DND-41 (cell line): ENCODE data around the gene PLEKHM3.

Experiments
- ATAC-seq: fragments of 200-7000 bp; cut with Tn5 transposase; 3 replicates; pipeline ENCODE4 v1.9.1; 2021; ENCODE audit warnings: low read depth; ENCODE audit not compliant: insufficient read depth
- DNase-seq: peaks from one replicate; pipeline ENCODE4 v3.0.0-alpha.2; 2020
- H2AFZ ChIP-seq: 2 replicates; pipeline ENCODE4 v1.6.0; 2012; ENCODE audit warnings: low read depth, low read length
- H3K27ac ChIP-seq: 2 replicates; pipeline ENCODE4 v1.5.1; 2012; ENCODE audit warnings: low read length, inconsistent platforms
- H3K27me3 ChIP-seq: fragments of 200-600 bp; sonication (generic); 2 replicates; pipeline ENCODE4 v1.6.0; 2012; ENCODE audit warnings: low read length, mild to moderate bottlenecking, inconsistent platforms; ENCODE audit not compliant: insufficient read depth, poor library complexity
- H3K36me3 ChIP-seq: 2 replicates; pipeline ENCODE4 v1.5.1; 2012; ENCODE audit warnings: low read length, inconsistent platforms; ENCODE audit not compliant: insufficient read depth
- H3K4me1 ChIP-seq: 2 replicates; pipeline ENCODE4 v1.5.1; 2012; ENCODE audit warnings: mild to moderate bottlenecking, low read length; ENCODE audit not compliant: insufficient read depth
- H3K4me2 ChIP-seq: 2 replicates; pipeline ENCODE4 v1.6.0; 2012; ENCODE audit warnings: mild to moderate bottlenecking, moderate library complexity, low read length, inconsistent platforms; ENCODE audit not compliant: insufficient read depth
- H3K4me3 ChIP-seq, 2 experiments: fragments of 200-600 bp in 1 of 2; shearing (Covaris generic) in 1 of 2; 2 replicates each; pipeline ENCODE4 v1.5.1; 2012 to 2016; ENCODE audit warnings: inconsistent platforms in 2 of 2, low read length in 2 of 2, mild to moderate bottlenecking in 2 of 2, low read depth in 1 of 2, moderate library complexity in 1 of 2
- H3K79me2 ChIP-seq: 2 replicates; pipeline ENCODE4 v1.6.0; 2012; ENCODE audit warnings: low read length, inconsistent platforms; ENCODE audit not compliant: insufficient read depth
- H3K9ac ChIP-seq: 2 replicates; pipeline ENCODE4 v1.6.0; 2012; ENCODE audit warnings: low read depth, mild to moderate bottlenecking, inconsistent platforms, low read length, moderate library complexity
- H3K9me3 ChIP-seq: 2 replicates; pipeline ENCODE4 v1.5.1; 2012; ENCODE audit warnings: low read length, moderate library complexity, mild to moderate bottlenecking, inconsistent platforms; ENCODE audit not compliant: insufficient read depth, severe bottlenecking
- H4K20me1 ChIP-seq: 2 replicates; pipeline ENCODE4 v1.6.0; 2012; ENCODE audit warnings: low read length; ENCODE audit not compliant: insufficient read depth
- CTCF ChIP-seq: IDR thresholded peaks from 2 replicates; pipeline ENCODE4 v1.5.1; 2012; ENCODE audit warnings: borderline replicate concordance, low read length, moderate library complexity, mild to moderate bottlenecking; ENCODE audit not compliant: poor library complexity, severe bottlenecking; ENCODE audit errors: extremely low read depth
- EZH2 ChIP-seq: IDR thresholded peaks from 3 replicates; pipeline ENCODE4 v1.6.1; 2012; ENCODE audit warnings: borderline replicate concordance, low read depth, mild to moderate bottlenecking, moderate library complexity, low read length, inconsistent platforms; ENCODE audit not compliant: severe bottlenecking

Gene PLEKHM3

DNA sequence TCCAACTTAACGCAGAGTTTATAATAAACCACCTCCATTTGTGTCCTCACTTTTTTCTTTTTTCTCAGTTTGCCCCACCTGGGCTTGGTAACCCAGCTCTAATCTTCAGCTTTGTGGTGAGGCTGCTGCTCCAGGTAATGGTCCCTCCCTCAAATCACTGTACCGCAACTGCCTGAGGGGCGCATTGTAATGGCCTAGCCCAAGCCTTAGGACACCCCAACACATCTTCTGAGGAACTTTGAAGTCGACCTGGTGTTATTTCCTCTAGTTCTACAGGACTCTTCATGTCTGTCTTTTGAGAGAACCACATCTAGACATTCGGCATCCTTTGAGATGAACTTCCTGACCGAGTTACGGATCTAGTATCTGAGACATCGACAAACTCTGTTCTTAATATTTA, 99.7 kb downstream of the PLEKHM3 start:
- no peak overlapping the region for H3K27ac ChIP-seq
- H3K27me3 ChIP-seq = no peaks in the 10 kb centered on the region
- H3K9ac ChIP-seq = no peak overlapping the region
- no peak overlapping the region for H2AFZ ChIP-seq
- H3K4me1 ChIP-seq = no peaks in the 10 kb centered on the region
- H3K4me3 ChIP-seq = no peak overlapping the region
- H3K4me2 ChIP-seq = no peak overlapping the region
- no peak for TF ChIP-seq EZH2
- no peak for TF ChIP-seq CTCF
- no peaks in the 10 kb centered on the region for H3K9me3 ChIP-seq
- DNase-seq = no peak
- H3K79me2 ChIP-seq = no peaks in the 10 kb centered on the region
- H4K20me1 ChIP-seq = no peaks in the 10 kb centered on the region; the same call in 1 of the 2 replicates
- peaks cover 6% of the 10 kb centered on the region; the same call in 1 of the 2 replicates for H3K36me3 ChIP-seq
- ATAC-seq = no peak

DNA sequence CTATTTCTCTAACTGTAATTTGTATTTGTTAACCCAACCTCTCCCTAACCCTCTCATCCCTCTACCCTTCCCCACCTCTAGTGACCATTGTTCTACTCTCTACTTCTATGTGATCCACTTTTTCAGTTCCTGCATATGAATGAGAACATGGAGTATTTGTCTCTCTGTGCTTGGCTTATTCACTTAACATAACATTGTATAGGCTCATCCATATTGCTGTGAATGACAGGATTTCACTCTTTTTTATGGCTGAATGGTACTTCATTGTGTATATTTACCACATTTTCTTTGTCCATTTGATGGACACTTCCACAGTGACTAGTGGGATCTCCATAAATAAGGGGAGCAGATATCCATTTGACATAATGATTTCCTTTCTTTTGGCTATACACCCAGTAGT, 103.7 kb downstream of the PLEKHM3 start:
- Histone ChIP-seq H4K20me1 (no peaks in the 10 kb centered on the region; the same call in 1 of the 2 replicates), H3K9ac (no peak overlapping the region), H3K4me1 (no peaks in the 10 kb centered on the region), H3K27me3 (no peaks in the 10 kb centered on the region), H3K4me3 (no peak overlapping the region), H3K27ac (no peak overlapping the region), H3K79me2 (no peaks in the 10 kb centered on the region), H3K4me2 (no peak overlapping the region), H2AFZ (no peak overlapping the region), H3K9me3 (no peaks in the 10 kb centered on the region), H3K36me3 (peaks cover 2% of the 10 kb centered on the region; the same call in 1 of the 2 replicates)
- ATAC-seq (no peak), DNase-seq (no peak)
- TF ChIP-seq EZH2 (no peak), CTCF (no peak)

- no peak overlapping the region for H2AFZ ChIP-seq
- no peak overlapping the region for H3K4me3 ChIP-seq
- H3K9me3 ChIP-seq = no peaks in the 10 kb centered on the region
- no peak for TF ChIP-seq CTCF
- no peak for TF ChIP-seq EZH2
- H3K27me3 ChIP-seq = no peaks in the 10 kb centered on the region
- no peak overlapping the region for H3K4me2 ChIP-seq
- peaks cover 2% of the 10 kb centered on the region; the same call in 1 of the 2 replicates for H3K36me3 ChIP-seq
- no peaks in the 10 kb centered on the region for H4K20me1 ChIP-seq
- no peak overlapping the region for H3K9ac ChIP-seq
- ATAC-seq (no peak), DNase-seq (no peak)
- H3K27ac ChIP-seq = no peak overlapping the region
- no peaks in the 10 kb centered on the region for H3K79me2 ChIP-seq
- H3K4me1 ChIP-seq = no peaks in the 10 kb centered on the region
Measured at GRCh38 chr2:207920721-207921120, 104.6 kb downstream of the PLEKHM3 start.

GRCh38 chr2:207920321-207920720, 105.0 kb downstream of the PLEKHM3 start:
- no peaks in the 10 kb centered on the region for H3K79me2 ChIP-seq
- no peaks in the 10 kb centered on the region for H3K9me3 ChIP-seq
- no peak overlapping the region for H3K9ac ChIP-seq
- no peak overlapping the region for H2AFZ ChIP-seq
- TF ChIP-seq EZH2 (no peak), CTCF (no peak)
- no peak overlapping the region for H3K4me2 ChIP-seq
- no peak overlapping the region for H3K4me3 ChIP-seq
- no peaks in the 10 kb centered on the region for H4K20me1 ChIP-seq
- no peaks in the 10 kb centered on the region for H3K36me3 ChIP-seq
- no peak overlapping the region for H3K27ac ChIP-seq
- DNase-seq (no peak), ATAC-seq (no peak)
- no peaks in the 10 kb centered on the region for H3K4me1 ChIP-seq
- H3K27me3 ChIP-seq = no peaks in the 10 kb centered on the region
